GM19351 (cell line): ENCODE results near the gene C2CD3.

Source experiments
- ATAC-seq: cut with Tn5 transposase; IDR thresholded peaks from one replicate; pipeline ENCODE4 v1.9.1; 2021; ENCODE audit warnings: mild to moderate bottlenecking, moderate library complexity; ENCODE audit not compliant: unreplicated experiment

C2CD3 gene, protein sequence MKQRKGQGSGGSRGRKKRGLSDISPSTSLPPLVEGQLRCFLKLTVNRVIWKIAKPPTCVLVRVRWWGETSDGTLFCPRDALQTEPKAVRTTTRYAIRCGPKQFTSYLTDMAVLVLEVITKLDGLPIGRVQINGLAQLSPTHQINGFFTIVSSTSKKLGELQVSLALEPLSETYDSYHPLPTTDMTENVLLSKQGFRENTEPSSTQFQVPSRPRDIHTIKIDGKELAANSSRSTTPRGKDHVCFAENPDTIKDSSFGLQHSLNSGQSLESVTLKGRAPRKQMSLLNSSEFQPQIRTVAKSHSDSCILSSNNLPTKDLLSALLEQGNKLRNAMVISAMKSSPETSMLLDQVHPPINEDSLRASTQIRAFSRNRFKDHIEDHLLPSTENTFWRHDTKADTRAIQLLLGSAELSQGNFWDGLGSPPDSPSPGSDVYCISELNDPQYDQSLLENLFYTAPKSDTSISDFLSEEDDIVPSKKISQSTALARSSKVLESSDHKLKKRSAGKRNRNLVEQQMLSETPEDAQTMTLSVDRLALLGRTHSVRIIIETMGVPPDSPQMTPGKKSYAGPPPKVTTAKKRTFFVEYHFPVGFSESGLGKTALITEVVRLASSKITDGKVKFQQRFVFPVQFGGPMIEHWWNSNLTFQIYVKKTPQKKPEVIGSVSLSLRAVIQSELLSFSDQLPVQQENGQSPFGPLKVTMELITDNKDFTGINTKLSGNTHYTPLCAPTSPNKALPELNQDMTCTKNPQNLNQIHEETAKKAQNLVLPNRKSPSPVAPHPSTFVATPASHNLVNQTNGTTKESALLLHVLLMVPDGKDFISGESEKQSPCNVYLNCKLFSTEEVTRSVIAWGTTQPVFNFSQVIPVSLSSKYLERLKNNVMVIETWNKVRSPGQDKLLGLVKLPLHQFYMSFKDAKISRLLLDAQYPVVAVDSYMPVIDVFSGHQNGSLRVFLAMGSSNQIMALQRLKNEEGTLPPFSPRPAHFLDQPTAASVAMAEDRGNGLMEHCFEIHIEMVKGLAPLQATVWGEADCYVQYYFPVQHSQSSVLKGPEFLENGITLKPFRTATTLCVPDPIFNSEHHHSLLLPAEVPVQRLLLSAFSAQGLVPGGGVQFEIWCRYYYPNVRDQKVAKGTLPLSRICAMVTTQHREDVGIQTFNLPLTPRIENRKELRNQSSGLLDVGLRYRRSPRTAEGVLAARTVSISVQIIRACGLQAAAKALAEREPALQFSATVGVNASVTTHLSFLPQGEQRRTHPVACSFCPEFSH (N-terminal part only)

DNA sequence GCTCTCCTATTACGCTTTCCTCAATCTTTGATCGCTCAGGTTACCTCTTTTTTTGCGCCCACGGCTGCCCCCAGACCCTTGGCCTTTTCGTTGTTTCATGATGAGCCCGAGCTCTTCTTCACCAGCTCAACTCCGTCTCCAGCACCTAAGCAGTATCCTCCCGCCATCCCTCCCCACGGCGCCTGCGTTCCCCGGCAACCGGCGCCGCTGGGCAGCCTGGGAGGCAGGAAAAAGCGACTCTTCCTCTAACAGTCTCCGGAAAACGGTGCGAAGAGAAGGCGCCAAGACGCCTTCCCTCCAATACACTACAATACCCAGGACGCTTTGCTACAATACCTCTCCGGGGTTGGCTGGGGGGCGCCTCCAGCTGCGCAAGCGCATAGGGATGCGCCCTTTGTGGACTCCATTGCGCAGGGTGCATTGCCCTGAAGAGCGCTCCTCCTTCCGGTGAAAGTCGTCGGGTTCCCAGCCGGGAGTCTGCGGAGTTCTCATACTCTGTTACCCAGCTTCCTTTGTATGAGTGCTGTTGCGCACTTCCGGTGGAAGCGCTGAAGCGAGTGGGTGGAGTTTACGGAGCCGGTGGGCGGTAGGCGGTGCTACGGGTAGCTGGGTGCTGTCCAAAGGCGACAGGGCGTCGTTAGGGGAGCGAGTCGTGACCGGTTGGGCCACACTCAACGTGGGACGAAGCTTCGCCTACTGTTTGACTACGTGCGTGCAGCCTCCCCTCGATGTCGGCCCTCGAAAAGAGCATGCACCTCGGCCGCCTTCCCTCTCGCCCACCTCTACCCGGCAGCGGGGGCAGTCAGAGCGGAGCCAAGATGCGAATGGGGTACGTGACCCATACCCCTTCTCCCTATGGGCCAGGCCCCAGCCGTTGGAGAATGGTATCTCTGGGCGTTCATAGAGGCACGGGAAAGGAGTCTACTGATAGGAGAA, at the start of gene C2CD3, which contains the start of gene PPME1:
C2CD3 (minus strand) TSS at position 309 of the 936 bp plus-strand sequence; CDS start at position 99, 210 bp downstream.
PPME1 (plus strand) TSS at position 596 of the 936 bp plus-strand sequence; CDS start at position 729, 133 bp downstream.
- ATAC-seq, result peak; percentile 94

DNA sequence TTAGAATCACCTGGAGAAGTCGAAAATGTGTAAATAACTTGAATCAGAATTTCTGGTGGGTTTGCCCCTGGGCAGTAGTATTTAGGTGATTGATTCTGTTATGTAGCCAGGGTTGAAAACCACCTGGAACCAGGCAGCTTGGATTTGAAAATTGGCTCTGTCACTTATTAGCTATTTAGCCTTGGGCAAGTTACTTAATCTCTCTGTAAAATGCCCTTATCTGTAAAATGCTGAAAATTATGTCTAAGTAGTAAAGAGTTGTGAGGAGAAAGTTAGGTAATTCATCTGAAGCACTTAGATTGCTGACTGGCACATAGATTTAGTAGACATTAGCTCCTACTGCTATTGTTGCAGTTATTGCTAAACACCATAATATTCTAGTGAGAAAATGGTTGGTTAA, 49.6 kb upstream of the C2CD3 start:
- no peak for ATAC-seq

DNA sequence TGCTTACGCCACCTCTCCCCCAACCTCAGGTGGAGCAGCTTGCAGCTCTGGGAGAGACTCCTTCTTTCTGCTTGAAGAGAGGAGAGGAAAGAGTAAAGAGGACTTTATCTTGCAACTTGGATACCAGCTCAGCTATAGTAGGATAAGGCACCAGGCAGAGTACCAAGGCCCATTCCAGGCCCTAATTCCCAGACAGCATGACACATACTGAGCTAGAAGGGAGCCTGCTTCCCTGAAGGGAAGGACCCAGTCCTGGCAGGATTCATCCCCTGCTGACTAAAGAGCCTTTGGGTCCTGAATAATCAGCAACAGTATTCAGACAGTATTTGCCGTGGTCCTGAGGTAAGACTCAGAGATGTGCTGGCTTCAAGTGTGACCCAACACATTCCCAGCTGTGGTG, 41.7 kb upstream of the C2CD3 start:
- ATAC-seq, result no peak

DNA sequence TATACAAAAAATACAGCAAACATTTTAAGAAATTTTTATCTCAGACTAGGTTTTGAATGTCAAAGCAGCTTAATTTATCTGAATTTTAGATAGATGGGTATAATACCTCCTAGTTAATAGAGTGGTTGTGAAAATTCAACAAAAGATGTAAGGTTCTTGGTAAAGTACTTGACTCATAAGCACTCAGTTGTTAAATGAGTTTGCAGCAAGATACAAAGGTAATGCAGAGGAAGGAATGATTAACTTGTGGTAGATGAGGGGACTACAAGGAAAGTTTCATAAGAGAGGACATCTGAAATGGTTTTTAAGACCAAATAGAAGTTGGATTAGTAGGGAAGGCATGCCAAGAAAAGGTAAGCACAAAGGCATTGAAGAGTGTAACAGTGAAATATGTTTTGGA, 37.7 kb upstream of the C2CD3 start:
- no peak for ATAC-seq

DNA sequence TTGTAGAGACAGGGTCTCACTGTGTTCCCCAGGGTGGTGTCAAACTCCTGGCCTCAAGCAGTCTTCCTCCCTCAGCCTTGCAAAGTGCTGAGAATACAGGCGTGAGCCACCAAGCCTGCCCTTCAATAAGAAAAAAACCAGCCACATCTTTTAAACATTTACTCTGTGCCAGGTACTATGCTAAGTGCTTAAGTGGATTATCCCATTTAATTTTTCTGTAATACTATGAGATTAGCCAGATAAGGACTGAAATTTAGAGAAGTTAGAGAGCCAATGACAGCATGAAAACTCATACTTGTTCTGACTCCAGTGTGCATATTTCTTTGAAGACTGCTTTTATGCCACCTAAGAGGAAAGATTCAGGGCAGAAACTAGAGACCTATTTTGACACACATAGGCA, 35.9 kb upstream of the C2CD3 start:
- ATAC-seq, result no peak

DNA sequence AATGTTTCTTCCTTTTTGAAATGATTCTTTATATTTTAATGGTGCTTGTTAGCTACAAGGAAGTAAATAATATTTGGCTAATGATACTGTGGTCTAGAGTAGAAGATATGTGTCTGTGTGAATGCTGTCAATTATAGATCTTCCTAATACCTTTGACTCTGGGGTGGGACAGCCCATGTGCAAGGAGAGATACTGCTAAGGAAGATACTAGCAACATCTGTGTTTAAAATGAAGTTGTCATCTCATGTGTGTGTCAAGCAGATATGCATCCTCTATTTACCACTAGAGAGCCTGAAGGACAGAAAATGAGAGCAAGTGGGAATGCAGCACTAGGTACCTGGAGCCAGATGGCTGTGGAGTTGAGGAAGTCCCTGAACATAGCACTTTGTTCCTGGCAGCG, 34.4 kb upstream of the C2CD3 start:
- no peak for ATAC-seq

DNA sequence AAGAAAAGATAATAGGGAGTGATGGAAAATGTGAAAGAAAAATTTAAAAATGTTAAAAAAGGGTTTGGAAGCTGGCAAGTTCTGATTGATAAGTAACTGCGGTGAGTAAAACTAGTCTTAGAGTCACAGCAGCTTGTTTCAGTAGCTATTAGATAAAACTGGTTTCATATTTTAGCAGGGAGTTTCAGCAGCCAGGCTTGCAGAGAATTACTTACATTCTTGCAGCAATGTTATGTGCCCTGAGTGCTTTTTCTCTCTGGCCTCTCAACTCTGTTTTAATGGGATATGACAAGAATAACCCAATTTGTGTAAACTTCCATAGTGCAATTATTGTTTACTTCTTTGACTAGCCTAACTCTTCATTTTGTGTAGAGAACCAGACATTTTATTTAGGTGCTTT, 33.9 kb upstream of the C2CD3 start:
- ATAC-seq, result no peak

DNA sequence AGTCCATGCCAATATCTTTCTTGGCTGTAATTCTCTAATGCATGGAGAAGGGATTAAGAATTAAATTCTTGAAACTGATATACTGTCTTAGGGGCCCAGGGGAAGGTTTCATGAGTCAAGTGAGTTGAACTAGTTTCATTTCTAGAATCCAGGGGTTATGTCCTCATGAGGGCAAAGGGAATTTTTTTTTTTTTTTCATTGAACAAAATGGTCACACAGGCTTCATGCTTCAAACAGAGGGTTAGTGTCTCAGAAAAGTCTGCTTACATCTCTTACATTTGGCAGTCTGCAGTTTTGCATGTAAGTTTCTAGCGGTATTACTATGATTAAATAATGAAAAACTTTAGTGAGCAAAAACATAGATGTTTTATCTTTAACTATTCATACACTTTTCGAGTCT, 33.2 kb upstream of the C2CD3 start:
- ATAC-seq, result no peak

DNA sequence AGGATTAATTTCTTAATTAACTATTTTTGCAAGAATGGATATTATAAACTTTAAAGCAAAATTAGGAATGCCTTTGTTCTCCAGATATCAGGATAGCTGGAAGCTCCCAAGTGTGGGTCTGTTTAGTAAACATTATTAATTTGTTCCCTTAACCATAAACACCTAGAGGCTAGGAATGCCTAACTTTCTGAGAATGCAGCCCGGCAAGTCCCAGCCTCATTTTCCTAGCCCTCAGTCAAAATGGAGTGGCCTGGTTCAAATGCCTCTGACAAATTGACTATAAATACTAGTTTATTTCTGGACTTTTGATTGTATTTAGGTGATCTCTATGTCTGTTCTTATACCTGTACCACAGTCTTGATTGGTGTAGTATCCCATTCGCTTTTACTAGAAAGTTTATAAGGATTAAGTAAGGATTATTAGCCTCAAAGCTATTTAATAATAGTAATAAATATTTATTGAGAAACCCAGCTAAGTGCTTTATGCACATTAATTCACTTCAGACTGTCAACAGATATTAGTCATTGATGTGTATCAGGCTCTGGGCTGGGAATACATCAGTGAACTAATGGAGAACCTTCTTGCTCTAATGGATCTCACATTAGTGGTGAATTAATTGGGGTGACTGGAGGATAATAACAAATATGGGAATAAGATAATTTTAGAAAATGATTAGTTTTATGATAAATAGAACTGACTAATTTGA, 26.1 kb upstream of the C2CD3 start:
- ATAC-seq, result no peak

DNA sequence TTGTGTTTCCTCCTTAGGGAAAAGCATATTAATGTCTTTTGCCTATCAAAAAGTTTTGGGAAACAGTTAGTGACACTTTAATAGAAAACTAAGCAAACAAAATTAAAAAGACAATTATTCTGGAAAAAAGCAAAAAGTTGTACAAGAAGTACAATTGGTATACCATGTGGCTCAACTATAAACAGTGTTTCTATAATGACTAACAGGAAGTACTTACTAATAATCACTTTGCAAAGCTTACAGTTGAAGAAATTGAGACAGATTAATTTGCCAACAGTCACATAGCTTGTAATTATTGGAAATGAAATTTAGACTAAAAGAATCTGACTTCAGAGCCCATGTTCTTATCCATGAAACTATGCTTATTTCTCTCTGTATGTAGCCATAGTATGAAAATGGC, 25.0 kb upstream of the C2CD3 start:
- no peak for ATAC-seq

DNA sequence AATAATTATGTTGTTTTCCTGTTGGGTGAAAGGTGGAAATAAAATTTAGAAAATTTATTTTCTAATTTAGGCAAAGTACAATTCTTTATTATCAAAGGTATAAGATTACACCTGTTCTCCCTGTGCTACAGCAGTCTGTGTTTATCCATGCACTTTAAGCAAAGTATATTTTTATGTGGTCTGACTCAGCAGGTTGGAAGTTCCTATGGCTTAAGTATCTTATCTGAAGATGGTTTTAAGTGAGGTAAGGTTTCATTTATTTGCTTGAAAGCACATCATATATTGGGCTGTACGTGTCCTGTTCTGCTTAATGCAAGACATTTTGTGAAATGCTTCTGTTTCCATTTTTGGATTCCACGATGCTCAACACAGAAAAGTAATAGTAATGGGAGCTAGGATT, 14.9 kb upstream of the C2CD3 start:
- no peak for ATAC-seq

DNA sequence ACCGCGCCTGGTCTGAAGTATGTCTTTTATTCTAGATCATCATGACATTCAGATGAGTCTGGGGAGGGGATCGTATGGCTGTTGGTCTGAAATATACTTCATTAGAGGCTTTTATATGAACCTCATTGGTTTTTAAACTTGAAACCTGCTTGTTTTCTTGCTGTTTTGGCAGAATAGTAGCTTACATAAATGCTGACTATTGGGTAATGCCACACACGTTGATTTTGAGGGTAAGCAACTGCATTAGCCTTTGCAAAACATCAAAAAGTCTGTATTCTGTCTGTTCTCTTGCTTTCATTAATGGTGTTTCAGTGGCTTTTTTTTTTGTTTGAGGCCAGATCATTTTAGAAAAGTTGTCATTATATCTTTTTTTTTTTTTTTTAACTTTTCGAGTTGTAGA, 14.5 kb upstream of the C2CD3 start:
- no peak for ATAC-seq

DNA sequence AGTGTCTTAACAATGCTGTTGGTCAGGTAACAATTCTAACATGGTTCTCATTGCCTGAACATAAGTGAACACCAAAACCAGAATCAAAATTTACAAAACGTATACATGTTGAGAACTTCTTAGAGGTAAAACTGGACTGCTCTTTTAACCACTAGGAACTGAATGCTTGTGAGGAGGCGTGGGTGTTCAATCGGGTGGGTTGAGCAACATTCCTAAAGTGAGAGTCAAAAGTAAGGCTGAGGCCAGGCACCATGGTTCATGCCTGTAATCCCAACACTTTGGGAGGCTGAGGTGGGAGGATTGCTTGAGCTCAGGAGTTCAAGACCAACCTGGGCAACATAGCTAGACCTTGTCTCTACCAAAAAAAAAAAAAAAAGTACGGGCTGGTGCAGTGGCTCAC, 11.8 kb upstream of the C2CD3 start:
- no peak for ATAC-seq

DNA sequence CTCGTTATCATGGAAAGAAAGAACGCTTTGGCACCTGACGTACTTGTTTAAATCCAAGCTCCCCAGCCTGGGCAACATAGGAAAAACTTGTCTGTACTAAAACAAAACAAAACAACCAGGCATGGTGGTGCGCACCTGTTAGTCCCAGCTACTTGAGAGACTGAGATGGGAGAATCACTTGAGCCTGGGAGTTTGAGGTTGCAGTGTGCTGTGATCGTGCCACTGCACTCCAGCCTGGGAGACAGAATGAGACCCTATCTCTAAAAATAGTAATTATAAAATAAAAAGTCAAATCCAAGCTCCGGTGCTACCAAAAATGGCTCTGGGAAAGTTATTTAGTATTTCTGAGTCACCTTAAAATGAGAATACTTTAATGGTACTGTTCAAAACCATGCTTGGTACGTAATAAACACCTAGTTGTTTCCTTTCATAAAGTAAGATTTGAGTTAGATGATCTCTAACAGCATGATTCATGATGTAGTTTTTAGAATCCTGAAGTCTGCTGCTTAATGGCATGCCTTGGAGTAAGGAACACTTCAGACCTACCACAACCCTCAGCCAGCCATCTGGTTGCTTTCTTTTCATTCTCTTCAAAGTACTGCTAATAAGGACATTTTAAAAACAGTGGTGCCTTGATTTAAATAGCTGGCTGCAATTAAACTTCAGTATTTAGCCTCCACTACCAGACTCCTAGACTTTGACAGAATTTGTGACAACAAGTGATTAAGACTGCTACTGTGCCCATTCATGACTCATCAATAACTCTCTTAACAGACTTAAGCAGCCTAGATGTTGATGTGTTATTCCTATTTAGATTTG, 8.6 kb upstream of the C2CD3 start:
- no peak for ATAC-seq

DNA sequence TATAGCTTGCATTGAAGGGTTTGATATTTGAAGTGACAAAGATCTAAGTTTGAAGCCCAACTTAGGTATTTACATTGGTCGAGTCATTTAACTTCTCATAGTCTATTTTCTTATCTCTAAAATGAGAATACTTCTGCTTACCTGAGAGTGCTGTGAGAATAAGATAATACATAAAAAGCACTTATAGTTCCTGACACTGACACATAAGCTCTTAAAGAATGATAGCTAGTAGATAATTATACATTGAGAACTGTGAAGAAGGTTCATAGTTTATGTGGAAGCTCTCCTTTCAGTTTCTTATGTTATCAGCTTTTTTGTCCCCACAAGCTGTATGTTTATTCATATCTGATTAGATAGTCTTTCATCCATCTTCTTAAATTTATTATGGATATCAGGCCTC, 5.1 kb upstream of the C2CD3 start:
- no peak for ATAC-seq

DNA sequence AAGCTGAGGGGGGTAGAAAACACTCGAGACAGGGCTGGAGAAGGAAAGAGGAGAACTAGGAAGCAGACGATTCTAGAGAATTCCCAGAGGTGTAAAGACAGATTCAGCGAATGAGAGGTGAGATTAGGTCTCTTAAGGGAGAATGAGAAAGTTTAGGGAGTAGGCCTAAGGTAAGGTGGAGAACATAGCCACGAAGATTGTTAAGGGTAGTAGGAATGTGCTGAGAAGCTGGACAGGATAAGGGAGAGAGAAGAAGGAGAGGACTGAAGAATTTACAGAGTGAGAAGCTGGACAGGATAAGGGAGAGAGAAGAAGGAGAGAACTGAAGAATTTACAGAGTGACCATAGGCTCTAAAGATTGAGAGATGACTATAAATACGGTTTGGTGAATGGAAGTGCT, 1.2 kb upstream of the C2CD3 start:
- no peak for ATAC-seq

DNA sequence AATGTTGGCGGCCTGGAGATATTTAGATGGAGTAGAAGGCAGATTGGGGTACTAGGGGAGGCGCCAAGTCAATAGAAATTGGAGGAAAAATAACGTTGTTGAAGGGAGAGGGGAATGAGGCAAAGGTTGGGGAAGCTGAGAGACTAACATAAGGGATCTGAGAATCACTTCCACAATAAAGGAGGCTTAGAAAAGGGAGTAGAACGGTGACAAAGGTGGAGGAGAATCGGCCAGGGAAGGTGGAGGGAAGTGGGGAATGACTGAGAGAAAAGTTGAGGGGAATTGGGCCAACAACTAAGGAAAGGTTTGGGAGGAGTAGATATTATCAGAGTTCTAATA, 797 bp upstream of the C2CD3 start:
- no peak for ATAC-seq

DNA sequence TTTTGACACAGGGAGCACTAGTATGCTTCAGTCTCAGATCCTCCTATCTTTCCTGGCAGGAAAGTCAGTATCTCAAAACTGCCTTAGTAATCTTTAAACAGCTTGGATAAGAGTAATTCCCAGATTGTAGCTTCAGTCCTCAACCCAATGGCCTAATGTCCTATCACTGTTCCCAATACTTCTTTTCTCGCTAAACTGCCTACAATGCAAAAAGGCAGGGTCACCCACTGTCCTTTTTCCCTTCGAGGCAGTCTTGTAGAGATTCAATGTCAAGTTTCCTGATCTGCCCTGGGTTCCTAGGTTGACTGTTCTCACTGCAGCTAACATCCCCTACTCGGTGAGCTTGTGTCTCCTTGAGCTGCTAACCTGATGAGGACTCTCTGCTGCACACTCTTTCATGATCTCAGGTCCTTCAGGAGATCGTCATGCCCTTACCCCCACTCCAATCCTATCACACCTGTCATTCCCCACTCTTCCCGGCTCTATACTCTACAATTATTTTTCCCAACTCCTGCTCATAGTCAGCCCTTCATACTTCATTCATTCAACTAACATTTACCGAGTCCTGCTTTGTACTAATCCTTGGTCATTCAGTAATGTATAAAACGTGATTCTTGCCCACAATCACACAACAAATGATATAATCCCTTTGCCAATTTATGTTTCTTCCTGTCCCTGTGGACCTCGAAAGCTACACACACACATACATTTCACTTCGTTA, 904 bp downstream of the C2CD3 start:
- ATAC-seq, result no peak
